ENCODE data around the gene AEBP1.
A peak's percentile ranks its signal among the peaks of the same experiment; 100 is the strongest.

Gene AEBP1

GRCh38 chr7:44142028-44142427 is 37.9 kb downstream of the AEBP1 start:
- DNase-seq (ENCODE audit: low spot score), result no peak

GRCh38 chr7:44143646-44144250 is 39.6 kb downstream of the AEBP1 start:
- DNase-seq (ENCODE audit: low spot score), result no peak

- DNase-seq (ENCODE audit: low spot score), result peak; percentile 14
These were observed 40.4 kb downstream of the AEBP1 start for GRCh38 chr7:44144426-44144967.

GRCh38 chr7:44144968-44145478 is 40.9 kb downstream of the AEBP1 start:
- DNase-seq (ENCODE audit: low spot score), result peak; percentile 27

GRCh38 chr7:44145479-44145968 is 41.4 kb downstream of the AEBP1 start:
- peak; percentile 35 for DNase-seq (ENCODE audit: low spot score)

- peak; percentile 74 for DNase-seq (ENCODE audit: low spot score)
These were observed 42.1 kb downstream of the AEBP1 start for GRCh38 chr7:44145969-44146911.

GRCh38 chr7:44147026-44147991 is 43.2 kb downstream of the AEBP1 start:
- DNase-seq (ENCODE audit: low spot score), result peak; percentile 35

GRCh38 chr7:44148166-44148565 is 44.0 kb downstream of the AEBP1 start:
- DNase-seq (ENCODE audit: low spot score), result peak; percentile 12

- DNase-seq (ENCODE audit: low spot score), result peak; percentile 12
These were observed 44.9 kb downstream of the AEBP1 start for GRCh38 chr7:44148961-44149536.

GRCh38 chr7:44149571-44150465 is 45.7 kb downstream of the AEBP1 start:
- DNase-seq (ENCODE audit: low spot score), result peak; percentile 20

- DNase-seq (ENCODE audit: low spot score), result no peak
These were observed 46.3 kb downstream of the AEBP1 start for GRCh38 chr7:44150466-44150832.

GRCh38 chr7:44150966-44151941 is 47.1 kb downstream of the AEBP1 start:
- DNase-seq (ENCODE audit: low spot score), result no peak

- no peak for DNase-seq (ENCODE audit: low spot score)
These were observed 47.8 kb downstream of the AEBP1 start for GRCh38 chr7:44151956-44152355.

GRCh38 chr7:44152971-44153947 is 49.1 kb downstream of the AEBP1 start:
- DNase-seq (ENCODE audit: low spot score), result no peak

- DNase-seq (ENCODE audit: low spot score), result no peak
These were observed 49.8 kb downstream of the AEBP1 start for GRCh38 chr7:44153948-44154335.

- DNase-seq (ENCODE audit: low spot score), result no peak
These were observed 50.6 kb downstream of the AEBP1 start for GRCh38 chr7:44154703-44155102.

All from D341Med (cell line).